Measurements from ENCODE around the gene OSBPL1A.

DNA sequence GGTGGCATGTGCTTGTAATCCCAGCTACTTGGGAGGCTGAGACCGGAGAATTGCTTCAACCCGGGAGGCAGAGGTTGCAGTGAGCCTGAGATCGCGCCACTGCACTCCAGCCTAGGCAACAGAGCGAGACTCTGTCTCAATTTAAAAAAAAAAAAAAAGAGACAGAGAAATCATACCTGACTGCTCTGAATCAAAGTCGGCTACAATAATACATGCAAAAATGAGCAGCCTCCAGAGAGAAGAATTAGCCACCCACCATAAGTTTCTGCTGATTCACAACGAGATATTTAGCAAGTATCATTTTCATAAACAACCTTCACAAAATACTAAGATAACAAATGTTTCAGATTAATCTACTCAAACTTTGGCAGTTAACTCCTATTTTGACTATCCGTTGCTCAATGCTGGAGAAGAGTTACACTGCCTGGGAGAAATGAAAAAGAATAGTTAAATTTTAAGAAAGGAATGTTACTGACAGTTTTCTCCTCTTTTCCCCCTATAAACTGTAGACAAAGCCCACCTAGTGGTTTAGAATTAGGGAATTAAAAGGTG is 1.5 kb downstream of the OSBPL1A start:
- TF ChIP-seq, protein P1, sequence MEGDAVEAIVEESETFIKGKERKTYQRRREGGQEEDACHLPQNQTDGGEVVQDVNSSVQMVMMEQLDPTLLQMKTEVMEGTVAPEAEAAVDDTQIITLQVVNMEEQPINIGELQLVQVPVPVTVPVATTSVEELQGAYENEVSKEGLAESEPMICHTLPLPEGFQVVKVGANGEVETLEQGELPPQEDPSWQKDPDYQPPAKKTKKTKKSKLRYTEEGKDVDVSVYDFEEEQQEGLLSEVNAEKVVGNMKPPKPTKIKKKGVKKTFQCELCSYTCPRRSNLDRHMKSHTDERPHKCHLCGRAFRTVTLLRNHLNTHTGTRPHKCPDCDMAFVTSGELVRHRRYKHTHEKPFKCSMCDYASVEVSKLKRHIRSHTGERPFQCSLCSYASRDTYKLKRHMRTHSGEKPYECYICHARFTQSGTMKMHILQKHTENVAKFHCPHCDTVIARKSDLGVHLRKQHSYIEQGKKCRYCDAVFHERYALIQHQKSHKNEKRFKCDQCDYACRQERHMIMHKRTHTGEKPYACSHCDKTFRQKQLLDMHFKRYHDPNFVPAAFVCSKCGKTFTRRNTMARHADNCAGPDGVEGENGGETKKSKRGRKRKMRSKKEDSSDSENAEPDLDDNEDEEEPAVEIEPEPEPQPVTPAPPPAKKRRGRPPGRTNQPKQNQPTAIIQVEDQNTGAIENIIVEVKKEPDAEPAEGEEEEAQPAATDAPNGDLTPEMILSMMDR (IDR thresholded peaks at IDR 0.05; ENCODE audit: insufficient read depth, low read length) = no peak
- TF ChIP-seq REST (IDR thresholded peaks at IDR 0.05; ENCODE audit: insufficient replicate concordance, low read depth) = no peak
- no peak for TF ChIP-seq POLR2AphosphoS5 (IDR thresholded peaks at IDR 0.05; ENCODE audit: low read depth)

Measured in HL-60 (cell line).